Prostate gland (tissue), 2 donors: ENCODE measurements around the gene NEURL1B.

ENCODE experiments used
- POLR2AphosphoS5 ChIP-seq: sonication (generic); formaldehyde crosslinking; IDR thresholded peaks from one replicate; pipeline ENCODE4 v1.6.1; 2017; ENCODE audit warnings: antibody characterized with exemption
- TF ChIP-seq, protein P1 (sequence below), 4 experiments: fragments of 200-600 bp in 2 of 4; fragments of 450-650 bp in 2 of 4; sonication (generic) in 2 of 4; IDR thresholded peaks; 1 replicate in 3 of 4; 2 replicates in 1 of 4; pipeline ENCODE4 v1.5.1; 2016 to 2019; ENCODE audit warnings: antibody characterized with exemption in 4 of 4, mild to moderate bottlenecking in 2 of 4, moderate library complexity in 2 of 4

DNA sequence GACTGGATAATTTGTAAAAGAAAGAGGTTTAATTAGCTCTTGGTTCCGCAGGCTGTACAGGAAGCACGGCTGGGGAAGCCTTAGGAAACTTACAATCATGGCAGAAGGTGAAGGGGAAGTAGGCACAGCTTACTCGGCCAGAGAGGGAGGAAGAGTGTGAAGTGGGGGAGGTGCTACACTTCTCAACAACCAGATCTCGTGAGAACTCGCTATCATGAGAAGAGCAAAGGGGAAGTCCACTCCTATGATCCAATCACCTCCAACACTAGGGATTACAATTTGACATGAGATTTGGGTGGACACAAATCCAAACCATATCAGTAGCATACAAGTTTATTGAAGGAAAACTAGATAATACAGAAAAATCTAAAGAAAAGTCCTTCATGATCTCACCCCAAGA lies 39.9 kb downstream of the NEURL1B start:
- TF ChIP-seq, protein P1, sequence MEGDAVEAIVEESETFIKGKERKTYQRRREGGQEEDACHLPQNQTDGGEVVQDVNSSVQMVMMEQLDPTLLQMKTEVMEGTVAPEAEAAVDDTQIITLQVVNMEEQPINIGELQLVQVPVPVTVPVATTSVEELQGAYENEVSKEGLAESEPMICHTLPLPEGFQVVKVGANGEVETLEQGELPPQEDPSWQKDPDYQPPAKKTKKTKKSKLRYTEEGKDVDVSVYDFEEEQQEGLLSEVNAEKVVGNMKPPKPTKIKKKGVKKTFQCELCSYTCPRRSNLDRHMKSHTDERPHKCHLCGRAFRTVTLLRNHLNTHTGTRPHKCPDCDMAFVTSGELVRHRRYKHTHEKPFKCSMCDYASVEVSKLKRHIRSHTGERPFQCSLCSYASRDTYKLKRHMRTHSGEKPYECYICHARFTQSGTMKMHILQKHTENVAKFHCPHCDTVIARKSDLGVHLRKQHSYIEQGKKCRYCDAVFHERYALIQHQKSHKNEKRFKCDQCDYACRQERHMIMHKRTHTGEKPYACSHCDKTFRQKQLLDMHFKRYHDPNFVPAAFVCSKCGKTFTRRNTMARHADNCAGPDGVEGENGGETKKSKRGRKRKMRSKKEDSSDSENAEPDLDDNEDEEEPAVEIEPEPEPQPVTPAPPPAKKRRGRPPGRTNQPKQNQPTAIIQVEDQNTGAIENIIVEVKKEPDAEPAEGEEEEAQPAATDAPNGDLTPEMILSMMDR (IDR thresholded peaks at IDR 0.05), result no peak
- TF ChIP-seq POLR2AphosphoS5, result no peak
